LoVo (cell line): ENCODE measurements around the gene CRAMP1.

Experiments used
- DNase-seq: peaks from one replicate; pipeline ENCODE4 v3.0.0-alpha.2; 2016; ENCODE audit warnings: low spot score

Gene CRAMP1

GRCh38 chr16:1655909-1656807, 44.0 kb downstream of the CRAMP1 start:
- DNase-seq = no peak

DNA sequence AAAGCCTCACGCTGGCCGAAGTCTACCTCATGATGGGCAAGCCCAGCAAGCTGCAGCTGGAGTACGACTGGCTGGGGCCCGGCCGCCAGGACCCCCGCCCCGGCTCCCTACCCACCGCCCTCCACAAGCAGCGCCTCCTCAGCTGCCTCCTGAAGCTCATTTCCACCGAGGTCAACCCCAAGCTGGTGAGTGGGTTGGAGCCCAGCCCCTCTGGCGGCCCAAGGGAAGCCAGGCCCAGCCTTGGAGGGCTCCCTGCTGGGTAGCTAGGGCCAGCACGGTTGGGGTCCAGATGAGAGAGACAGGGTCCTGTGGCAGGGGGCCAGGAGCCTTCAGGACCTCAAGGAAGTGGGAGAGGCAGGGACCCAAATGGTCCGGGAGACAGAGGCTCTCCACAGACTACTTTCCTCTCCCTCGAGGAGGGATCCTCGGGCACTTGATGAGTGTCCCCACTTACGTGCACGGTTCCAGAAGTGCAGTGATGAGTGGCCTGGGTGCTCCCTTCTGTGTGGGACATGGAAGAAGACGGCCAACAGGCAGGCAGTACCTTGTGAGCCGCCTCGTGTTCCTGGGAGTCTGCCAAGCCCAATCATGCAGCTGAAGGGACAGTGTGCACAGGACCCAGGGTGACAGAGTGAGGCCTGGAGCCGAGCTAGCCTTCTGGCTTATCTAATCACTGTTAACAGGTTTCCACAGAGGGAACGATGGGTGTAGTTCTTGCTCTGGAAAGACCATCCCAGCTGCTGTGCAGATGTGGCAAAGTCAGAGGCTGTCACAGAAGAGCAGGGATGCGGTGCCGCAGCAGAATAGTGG, 44.9 kb downstream of the CRAMP1 start:
- DNase-seq = no peak

DNA sequence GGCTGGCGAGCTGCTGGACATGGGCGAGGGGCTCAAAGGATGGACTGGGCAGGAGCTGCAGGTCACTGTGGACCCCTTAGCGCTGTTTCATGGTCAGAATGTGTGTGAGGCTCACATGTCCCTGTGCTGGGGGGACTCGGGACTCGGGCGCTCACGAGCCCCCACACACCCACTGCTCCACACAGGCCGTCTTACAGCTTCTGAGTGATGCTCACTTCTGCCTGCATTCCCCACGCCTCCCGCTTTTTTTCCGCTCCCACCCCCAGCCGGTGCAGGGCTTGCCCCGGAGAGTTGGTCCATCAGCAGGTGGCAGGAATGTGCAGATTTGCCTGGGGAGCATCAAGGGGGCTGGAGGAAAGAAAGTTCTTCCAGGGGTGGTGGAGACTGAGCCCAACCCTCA, 45.7 kb downstream of the CRAMP1 start:
- DNase-seq = no peak

DNA sequence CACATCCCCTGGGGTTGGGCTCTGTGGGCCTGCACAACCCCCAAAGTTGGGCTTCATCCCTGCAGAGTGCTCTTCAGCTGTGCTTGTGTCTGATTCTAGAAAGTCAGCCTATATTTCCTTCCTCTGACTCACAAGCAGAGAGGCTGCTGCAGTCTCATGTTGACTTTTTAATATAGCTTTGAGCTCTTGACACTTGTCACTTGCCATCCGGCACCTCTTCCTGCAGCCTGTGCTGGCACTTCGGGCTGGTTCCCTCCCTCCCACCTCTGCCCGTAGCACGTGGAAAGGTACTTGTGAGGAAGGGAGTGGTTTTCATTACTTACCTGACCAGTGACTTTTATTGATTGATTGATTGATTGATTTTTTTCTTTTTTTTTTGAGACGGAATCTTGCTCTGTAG, 46.9 kb downstream of the CRAMP1 start:
- DNase-seq = no peak

- no peak for DNase-seq
Observed at GRCh38 chr16:1661826-1662225, 49.7 kb downstream of the CRAMP1 start.

GRCh38 chr16:1662543-1662942, 50.4 kb downstream of the CRAMP1 start:
- DNase-seq = no peak

DNA sequence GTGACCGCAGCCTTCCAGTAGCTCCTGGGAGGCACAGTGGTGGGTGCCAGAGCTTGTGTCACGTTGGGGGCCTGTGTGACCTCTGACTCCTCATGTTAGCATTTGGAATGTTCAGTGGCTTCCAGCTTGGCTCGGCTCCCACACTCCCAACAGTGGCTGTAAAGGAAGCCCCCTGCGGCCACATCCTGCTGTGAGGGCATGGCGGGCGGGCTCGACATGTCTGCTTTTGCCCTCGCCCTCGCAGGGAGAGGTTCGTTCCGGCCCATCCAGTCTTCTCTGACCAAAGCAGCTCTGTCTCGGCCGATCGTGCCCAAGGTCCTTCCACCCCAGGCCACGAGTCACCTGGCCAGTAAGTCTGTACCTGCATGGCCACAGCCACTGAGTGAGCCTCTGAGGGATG, 53.7 kb downstream of the CRAMP1 start:
- no peak for DNase-seq

GRCh38 chr16:1666316-1666715, 54.2 kb downstream of the CRAMP1 start:
- no peak for DNase-seq

- DNase-seq = no peak
Observed at GRCh38 chr16:1667271-1667670, 55.1 kb downstream of the CRAMP1 start.

- no peak for DNase-seq
Observed at GRCh38 chr16:1667916-1668315, 55.8 kb downstream of the CRAMP1 start.

DNA sequence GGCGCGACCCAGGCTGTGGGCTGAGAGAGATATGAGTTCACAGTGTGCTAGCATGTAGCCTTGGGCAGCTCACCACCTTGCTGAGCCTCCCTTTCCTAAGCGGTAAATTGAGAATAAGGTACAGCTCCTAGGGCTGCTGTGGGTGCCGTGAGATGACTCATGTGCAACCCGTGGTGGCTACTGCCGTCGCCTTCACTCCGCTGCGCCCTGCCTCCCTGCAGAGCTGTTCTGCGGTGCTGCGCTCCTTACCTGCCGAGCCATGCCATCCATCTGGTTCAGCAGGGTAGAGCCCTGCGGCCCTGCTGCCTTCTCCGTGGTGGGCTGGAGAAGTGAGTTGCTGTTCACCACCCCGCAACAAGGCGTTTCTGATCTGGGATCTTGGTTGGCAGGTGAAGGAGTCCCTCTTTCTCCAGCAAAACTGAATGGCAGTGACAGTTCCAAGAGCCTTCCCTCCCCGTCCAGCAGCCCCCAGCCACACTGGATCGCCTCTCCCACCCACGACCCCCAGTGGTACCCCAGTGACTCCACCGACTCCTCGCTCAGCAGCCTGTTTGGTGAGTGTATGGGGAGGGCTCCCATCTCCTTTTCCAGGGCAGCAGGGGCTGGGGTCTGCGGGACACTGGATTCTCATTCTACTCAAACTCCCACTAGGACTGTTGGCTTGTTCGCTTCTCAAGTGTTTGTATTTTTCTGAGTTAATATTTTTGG, 56.6 kb downstream of the CRAMP1 start:
- DNase-seq = no peak

DNA sequence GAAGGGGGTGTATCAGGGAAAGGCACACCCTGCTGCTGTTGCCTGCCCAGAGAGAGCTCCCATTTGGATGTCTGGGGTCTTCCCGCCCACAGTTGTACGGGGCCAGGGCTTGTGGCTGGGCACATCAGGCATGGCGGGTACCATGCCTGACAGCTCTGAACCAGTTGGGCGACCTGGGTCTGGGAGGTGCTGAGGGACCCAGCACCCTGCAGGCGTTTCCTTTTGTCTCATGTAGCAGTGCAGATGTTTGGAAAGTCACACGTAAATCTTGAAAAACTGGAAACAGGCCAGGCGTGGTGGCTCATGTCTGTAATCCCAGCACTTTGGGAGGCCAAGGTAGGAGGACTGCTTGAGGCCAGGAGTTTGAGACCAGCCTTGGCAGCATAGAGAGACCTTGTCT, 57.5 kb downstream of the CRAMP1 start:
- no peak for DNase-seq

- no peak for DNase-seq
Observed at GRCh38 chr16:1670371-1670770, 58.2 kb downstream of the CRAMP1 start.

DNA sequence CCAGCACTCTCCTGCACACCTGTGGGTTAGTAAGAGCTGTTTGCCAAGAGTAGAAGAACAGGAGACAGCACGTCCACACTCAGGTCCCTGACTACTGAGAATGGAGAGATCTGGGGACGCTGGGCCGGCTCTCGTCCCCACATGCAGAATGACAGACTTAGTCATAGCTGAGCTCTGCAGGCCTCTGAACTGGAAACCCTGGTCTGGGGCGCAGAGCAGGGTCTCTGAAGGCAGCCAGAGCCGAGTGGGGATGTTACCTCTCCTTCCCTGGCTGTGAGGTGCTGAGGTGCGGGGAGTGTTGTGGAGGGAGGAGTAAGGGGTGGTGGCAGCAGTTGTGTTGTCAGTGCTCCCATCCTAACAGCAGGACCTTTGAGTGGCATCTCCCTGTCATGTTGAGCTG, 58.7 kb downstream of the CRAMP1 start:
- no peak for DNase-seq

DNA sequence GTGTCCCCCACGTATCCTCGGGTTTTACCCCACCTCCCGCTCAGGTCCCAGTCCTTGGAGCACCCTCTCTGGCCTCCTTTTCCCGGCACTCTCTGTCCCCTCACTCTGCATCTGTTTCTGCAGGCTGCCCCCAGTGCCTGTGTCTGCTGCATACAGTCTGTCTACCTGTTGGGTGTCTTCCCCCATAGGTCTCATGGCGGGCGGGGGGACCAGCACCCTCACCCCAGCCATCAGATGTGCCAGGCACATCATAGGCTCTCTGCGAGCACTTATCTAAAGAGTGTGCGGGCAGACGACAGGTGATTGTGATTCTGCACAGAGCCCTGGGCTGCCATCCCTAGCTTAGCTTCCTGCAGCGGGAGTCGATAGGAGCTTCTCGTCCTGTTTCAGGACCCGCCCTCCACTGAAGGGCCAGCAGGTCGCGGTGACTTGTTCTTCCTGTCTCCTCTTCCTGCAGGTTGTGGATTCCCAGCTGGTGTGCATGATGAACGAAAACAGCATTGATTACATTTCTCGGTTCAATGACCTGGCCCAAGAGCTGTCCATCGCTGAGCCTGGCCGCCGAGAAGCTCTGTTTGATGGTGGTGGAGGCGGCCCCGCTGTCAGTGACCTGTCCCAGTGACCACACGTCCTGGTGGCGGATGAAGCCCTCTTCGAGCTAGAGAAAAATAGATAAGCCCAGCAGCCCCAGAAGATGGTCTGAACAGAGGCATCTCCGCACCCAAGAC, 61.4 kb downstream of the CRAMP1 start:
- no peak for DNase-seq

GRCh38 chr16:1674306-1674705, 62.1 kb downstream of the CRAMP1 start:
- DNase-seq = no peak

DNA sequence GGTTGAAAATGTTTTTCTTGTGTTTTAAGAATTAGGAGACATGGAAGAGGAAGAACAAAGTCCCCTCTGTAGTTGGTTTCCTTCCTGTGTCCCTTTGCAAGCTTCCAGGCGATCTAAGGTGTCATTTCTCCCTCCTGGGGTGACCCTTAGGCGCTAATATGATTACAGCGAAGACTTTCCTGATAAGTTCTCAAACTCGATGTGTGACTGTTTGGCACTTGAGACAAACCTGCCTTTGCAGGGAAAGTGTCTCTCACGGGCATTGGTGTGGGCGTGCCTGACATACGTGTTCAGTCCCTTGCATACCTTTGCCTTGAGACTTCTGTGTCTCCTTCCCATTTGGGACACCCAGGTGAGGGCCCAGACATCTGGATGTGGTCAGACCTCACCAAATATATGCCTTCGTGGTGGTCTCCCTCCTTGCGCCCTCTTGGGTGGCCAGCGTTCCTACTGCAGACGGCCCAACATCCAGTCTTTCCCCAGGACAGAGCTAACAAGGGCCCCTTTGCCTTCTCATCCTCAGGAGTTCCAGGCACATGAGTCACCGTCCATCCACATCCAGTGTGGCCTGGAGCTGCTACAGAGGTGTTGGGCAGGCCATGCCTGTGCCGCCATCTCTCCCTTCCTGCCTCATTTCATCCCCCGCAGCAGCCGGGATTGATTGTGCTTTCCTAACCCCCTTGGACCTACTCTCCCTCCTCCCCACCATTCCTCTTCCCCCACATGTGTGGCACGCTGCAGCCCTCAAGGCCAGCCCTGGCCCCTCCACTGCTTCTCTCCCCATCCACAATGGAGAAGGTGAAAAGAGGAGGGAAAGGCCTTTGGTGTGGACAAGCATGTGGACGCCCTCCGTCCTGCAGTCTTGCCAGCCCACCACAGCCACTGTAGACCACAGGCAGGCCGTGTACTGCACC, 62.8 kb downstream of the CRAMP1 start:
- no peak for DNase-seq

DNA sequence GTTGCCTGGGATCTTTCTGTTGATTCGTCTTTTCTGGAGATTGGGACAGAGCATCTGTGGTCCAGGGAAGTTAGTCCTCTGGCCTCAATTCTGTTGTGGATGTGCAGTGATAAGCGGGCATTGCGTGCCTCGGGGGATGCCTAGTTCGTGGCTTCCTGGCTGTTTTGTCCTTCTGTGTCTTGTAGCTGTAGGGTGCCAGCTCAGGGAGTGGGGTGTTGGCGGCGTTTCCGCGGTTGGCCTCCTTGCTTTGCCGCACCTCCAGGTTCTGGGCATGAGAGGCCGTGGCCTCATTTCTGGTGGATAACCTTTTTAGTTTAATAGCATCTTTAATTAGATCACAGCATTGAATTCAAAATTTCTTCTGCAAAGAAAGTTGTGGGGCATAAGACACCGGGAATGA, 64.5 kb downstream of the CRAMP1 start:
- DNase-seq = no peak

GRCh38 chr16:1677339-1677738, 65.2 kb downstream of the CRAMP1 start:
- no peak for DNase-seq

- DNase-seq = peak; percentile 97
Observed at GRCh38 chr16:1677942-1678499, 65.9 kb downstream of the CRAMP1 start, which contains the start of gene JPT2. Gene JPT2, plus strand, starts transcription at chr16:1678279. Its CDS starts 34 bp downstream, at chr16:1678313.
